ENCODE data around the gene PABPC1L.

DNA sequence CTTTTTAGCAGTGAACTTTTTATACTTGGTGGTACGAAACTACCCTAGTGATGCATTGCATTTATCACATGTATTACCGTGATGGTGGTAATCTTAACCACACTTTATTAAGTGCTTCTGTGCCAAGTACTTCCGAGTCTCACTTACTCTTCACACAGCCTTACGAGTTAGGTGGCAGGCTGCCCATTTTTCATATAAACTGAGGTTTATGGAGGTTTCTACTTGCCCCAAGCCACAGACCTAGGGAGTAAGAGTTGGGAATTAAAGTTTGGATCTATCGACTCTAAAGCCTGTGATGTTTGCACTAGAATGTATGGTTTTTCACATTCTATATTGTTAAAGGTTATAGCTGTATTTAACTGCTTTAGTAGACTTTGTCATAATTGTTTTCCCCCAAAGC is 5.5 kb upstream of the PABPC1L start:
- no peak for TF ChIP-seq POLR2AphosphoS5 (IDR thresholded peaks at IDR 0.05; ENCODE audit: borderline replicate concordance, low read depth, low read length)
- TF ChIP-seq FOXP2 (optimal IDR thresholded peaks at IDR 0.05; ENCODE audit: control extremely low read depth, extremely low read length, insufficient read depth): no peak

Data from SK-N-MC (cell line).